ENCODE results near the gene PNPLA5.
"Not testable (repeated sequence)": the region's sequence is repeated elsewhere in the genome, so short reads cannot be mapped to it uniquely, and the experiment has no call there.

The PNPLA5 gene, protein sequence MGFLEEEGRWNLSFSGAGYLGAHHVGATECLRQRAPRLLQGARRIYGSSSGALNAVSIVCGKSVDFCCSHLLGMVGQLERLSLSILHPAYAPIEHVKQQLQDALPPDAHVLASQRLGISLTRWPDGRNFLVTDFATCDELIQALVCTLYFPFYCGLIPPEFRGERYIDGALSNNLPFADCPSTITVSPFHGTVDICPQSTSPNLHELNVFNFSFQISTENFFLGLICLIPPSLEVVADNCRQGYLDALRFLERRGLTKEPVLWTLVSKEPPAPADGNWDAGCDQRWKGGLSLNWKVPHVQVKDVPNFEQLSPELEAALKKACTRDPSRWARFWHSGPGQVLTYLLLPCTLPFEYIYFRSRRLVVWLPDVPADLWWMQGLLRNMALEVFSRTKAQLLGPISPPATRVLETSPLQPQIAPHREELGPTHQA

DNA sequence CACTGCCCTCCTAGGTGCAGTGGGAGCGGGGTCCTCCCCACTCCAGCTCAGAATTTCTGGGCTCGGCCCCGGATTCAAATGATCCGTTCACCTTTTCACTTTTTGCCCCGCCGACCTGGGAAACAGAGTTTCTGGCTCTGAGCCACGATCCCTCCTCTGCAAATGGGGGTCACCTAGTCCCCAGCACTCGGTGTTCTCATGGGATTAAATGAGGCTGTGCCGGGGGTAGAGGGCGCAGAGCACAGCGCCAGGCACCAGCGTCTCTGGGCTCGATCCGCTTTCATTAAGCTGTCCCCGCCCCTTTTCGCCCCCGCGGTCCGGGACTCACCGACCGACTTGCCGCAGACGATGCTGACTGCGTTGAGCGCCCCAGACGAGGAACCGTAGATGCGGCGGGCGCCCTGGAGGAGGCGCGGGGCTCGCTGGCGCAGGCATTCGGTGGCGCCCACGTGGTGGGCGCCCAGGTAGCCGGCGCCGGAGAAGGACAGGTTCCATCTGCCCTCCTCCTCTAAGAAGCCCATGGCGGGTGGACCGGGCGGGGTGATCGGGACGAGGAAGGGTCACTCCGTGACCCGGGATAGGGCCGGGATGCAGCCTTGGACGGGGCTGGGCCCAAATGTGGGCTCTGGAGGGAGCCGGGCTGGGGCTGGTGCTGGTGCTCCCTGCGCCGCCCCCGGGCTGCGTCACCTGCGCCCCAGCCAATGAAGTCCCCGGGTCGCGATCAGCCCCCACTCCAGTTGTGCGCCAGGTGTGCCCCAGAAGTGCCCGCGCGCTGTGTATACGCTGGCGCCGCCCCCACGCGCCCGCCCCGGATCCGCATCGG lies at the start of gene PNPLA5:
TSS of gene PNPLA5 (minus strand) at position 654 of the 823 bp plus-strand sequence. CDS start at position 521, 133 bp downstream.
- peak; percentile 33 for DNase-seq

DNA sequence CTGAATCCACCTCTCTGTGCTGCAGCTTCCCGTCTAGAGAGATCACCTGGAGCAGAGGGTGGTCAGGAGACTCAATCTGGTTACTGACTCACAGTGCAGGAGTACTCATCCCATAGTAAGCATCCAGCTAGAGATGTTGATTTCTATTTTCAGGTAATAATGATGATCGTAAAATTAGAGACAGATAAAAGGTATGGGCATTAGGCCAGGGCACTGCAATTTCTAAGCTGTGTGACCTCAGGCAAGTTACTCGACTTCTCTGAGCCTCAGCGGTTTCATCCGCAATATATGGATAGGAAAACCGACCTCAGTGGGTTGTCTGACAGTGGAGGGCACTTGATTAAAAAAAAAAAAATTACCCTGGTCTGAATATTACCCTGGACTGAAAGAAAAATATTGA lies 49.6 kb upstream of the PNPLA5 start:
- no peak for DNase-seq

DNA sequence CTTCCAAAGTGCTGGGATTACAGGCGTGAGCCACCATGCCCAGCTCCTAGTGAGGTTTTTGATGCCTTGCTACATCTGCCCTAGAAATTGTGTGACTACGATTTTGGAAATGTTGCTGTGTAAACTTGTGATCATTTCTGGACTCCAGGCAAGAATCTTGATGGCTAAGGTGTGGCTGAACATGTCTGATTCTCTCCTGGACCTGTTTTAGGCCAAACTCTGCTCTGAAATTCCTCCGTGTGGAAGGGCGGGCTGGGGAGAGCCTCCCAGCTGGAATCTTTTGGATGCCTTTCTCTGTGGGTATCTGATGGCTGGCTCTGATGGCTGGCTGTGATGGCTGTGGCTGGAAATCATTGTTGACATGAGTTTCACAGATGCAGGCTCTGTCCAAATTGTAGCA lies 40.0 kb upstream of the PNPLA5 start:
- DNase-seq, result no peak

DNA sequence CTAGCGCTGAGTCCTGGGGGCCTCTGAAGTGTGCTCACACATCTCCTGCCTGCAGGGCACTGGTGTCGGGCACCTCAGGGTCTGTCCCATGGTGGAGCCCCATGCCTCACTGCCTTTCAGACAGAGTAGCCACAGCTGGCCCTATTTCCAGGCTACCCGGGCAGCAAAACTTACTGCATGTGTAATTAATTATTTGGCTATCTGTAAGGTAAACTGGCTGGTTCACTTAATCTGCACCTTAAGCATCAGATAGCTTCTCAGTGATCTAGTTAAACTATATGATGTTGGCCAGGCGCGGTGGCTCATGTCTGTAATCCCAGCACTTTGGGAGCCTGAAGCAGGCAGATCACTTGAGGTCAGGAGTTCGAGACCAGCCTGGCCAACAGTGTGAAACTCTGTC lies 37.1 kb upstream of the PNPLA5 start:
- no peak for DNase-seq

DNA sequence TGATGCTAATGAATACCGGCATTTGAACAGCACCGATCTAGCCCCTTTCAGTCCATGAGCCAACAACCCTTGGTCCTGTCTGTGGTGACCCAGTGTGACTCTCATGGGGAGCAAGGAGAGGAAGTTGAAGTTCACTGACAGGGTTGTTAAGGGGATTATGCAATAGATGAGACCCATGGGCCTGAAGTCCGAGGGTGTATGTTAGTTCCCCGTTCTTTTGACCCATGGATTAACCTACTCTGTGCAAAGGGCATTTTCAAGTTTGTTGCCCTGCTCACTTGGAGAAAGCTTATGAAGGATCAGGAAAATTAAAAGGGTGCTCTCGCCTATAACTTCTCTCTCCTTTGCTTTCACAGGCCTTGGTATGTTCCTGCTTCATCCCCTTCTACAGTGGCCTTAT lies 36.7 kb upstream of the PNPLA5 start:
- no peak for DNase-seq

DNA sequence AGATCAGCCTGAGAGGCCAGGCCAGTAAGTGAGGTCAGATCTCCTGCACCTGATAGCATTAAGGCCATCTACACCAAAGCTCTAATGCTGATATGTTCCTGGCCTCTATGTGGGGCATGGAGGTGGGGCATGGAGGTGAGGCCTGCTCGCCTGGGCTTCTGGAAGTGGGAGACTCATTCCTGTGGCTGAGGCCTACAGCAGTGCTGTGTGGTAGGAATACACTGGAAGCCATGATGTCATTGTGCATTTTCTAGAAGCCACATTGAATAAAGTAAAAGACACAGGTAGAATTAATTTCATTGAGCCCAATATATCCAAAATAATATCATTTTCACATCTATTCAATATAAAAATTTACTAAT lies 34.5 kb upstream of the PNPLA5 start:
- no peak for DNase-seq

DNA sequence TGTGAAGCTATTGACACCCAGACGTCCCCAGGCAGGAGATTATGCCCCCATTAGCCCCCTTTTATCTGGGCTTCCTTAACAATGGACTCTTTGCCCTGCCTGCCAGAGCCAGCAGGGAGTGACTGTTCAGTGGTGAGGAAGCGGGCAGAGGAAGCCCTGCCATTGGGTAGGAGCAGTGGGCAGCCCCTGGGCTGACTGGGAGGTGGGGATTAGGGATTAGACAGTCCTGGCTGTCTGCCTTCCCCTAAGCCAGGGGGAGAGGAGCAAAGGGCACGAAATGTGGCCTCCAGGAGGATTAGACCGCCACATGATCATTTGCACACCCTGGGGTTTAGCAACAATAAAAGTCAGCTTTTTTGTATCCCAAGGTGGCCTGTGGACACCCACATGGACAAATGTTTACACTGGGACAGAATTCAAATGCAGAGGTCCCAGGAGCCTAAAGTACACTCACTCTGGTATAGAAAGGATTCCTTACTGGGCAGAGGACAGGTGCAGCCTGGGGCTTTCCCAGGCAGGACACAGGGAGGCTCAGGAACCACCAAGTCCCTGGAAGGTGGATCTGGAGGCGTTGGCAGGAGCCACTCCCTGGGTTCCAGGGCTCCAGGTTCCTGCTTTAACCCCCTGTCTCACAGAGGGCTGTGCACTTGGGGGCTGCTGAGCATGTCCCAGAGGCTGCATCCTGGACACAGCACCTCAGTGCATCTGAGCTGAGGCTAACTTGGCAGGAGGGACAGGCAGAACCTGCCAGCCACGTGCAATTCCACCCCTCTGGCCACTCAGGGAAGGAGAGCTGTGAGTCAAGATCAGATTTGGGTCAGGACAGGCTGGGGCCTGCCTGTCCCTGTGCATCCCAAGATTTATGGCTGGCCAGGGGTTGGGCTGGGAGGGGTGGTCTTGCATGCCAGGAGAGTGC lies 33.9 kb upstream of the PNPLA5 start:
- DNase-seq, result peak; percentile 95

DNA sequence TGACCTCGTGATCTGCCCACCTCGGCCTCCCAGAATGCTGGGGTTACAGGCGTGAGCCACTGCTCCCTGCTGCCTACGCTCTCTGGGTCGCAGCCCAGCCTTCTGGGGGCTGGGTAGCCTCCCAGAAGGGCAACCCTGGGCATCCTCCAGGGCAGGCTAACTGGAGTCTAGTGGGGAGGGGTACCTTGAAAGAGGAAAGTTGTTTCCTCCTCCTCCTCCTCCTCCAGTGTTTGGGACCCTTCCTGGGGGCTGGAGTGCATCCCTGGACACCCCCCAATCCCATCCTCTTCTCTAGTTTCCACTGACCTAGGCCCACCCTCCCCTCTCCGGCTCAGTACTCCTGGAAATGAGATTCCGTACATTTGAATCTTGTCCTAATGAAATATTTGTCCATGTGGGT lies 33.1 kb upstream of the PNPLA5 start:
- DNase-seq, result no peak

DNA sequence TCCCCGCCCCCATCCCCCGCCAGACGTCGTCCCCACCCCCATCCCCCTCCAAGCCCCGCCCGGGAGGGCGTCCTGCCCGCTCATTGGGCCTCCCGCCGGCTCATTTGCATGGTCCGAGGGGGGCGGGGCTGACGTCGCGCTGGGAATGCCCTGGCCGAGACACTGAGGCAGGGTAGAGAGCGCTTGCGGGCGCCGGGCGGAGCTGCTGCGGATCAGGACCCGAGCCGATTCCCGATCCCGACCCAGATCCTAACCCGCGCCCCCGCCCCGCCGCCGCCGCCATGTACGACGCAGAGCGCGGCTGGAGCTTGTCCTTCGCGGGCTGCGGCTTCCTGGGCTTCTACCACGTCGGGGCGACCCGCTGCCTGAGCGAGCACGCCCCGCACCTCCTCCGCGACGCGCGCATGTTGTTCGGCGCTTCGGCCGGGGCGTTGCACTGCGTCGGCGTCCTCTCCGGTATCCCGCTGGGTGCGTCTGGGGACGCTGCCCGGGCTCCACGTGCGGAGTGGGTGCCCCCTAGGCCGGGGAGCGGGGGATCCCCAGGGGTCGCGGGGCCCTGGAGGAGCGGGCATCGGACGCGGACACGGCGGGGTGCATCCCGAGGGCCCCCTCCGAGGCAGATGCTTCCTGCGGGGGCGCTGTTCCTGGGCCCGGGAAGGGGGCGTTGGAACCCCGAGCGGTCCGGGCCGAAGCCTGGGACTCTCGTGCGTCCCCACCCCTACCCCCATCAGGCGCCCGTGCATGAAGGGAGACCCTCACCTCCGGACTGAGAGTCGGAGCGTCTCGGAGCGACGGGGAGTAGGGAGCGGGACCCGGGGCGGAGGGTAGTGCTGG lies 32.0 kb upstream of the PNPLA5 start, which contains the start of gene PNPLA3:
TSS of gene PNPLA3 (plus strand) at position 175 of the 834 bp plus-strand sequence. CDS start at position 282, 107 bp downstream.
- DNase-seq, result peak; percentile 93

DNA sequence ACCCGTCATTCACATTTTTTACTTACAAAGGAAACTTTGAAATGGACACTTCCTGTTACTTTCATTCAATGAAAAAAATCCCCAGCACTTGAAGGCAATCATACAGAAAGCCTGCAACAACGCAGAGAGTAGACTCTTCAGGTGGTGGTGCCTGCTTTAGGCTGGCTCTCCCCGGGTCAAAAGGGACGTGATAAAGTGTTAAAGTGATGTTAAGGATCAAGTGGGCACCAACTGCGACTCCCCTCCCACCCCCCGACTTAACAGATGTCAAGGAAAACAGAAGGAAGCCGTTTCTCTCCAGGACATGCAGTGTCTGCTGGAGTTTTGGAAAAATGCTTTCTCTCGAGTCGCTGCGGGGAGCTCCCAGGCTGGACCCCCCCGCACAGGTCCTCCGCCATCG lies 31.4 kb upstream of the PNPLA5 start:
- DNase-seq, result no peak

DNA sequence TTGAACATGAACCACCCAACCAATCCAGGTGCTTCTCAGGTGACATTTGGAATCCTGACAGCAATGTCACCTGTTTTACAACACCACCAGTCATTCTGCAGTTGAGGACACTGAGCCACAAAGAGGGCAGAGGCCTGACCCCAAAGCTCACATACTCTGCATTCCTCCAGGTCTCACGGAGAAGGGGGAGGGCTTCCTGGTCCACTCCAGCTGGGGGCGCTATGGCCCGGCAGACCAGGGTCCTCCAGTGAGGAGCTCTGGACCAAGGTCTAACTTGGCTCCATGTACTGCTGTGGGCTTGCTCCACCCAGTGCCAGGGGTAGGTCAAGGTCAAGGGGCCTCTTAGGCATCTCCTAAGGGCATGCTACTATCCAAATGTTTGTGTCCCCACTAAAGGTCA lies 30.3 kb upstream of the PNPLA5 start:
- no peak for DNase-seq

DNA sequence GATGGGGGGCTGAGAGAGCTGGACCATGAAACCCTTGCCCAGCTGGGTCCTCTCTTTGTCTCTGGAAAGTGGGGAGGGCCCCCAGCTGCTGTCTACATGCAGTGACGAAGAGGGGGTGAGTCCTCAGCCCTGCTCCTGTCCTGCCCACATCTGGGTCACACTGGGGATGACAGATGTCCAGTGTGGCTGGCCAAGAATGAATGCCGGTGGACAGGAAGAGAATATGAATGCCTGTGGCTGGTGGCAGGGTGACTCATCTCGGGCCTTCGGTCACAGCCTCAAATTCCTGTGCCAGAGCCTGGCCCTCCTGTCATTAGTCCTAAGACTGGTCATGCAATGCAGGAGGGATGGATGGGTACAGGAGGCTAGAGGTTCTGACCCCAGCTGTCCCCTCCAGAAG lies 29.6 kb upstream of the PNPLA5 start:
- DNase-seq, result no peak

DNA sequence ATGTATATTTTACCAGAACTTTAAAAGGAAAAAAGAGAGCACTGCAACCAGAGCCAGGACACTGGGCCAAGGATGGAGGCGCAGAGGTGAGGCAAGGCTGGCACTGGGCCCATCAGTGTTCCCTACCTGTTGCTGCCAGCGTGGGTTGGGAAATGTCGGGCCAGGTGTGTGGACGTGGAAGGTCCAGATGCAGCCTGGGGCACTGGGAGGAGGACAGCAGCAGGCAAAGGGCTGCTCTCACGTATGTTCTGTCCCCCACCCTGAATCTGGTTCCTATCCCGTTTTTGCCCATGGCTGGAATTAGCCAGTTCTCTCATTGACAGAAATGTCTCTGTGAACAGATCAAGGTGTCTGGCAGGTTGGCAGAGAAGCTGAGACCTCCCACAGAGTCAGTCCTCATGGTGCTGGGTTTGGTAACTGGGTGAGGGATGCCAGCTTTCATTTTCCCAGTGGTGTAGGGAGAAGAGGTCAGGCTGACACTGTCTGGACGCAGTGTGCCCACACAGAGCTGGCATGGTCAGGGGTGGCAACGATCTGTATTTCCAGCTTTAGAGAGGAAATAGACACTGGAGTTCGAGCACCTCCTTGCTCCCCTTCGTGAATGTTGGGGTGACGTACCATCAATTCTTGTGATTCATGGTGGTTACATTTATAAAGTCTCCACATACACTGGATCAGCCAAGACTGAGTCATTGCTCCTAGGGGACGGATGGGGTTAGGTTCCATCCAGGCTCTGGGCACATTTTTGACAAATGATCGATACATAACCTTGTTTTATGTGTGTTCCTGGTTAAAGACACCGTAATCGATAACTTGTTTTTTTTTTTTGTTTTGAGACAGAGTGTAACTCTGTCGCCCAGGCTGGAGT lies 27.5 kb upstream of the PNPLA5 start:
- no peak for DNase-seq

DNA sequence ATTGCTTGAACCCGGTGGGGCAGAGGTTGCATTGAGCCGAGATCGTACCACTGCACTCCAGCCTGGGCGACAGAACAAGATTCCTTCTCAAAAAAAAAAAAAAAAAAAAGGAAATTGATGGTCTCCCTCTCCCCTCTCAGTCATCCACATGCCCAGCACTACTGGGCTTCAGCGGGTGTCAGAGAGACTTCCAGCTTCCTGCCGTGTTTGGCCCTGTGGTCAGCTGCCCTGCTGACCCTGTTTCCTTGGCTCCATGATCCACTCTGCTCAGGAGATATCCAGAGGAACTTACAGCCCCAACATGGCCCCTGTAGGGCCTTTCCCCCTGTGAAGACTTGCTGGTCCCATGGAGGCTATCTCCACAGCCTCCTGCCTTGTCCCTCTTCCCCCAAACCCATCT lies 25.7 kb upstream of the PNPLA5 start:
- DNase-seq, result no peak

DNA sequence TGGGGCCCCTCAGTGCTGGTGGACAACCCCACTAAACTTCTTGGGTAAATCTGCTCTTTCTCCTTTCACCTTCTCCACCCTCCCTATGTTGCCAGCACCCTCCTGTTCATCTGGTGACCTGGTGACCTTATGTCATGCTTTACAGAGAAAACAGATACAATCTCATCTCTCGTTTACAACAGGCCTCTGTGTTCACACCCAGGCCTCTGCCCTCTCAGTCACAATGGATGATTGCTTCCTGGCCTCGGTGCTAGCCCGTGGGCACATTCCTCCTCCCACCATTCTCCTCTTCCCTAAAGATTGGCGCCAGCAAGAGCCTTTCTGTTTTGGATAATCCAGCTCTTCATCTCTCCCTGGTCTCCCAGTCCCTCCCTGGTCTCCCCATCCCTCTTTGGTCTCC lies 19.5 kb upstream of the PNPLA5 start:
- DNase-seq, result no peak

DNA sequence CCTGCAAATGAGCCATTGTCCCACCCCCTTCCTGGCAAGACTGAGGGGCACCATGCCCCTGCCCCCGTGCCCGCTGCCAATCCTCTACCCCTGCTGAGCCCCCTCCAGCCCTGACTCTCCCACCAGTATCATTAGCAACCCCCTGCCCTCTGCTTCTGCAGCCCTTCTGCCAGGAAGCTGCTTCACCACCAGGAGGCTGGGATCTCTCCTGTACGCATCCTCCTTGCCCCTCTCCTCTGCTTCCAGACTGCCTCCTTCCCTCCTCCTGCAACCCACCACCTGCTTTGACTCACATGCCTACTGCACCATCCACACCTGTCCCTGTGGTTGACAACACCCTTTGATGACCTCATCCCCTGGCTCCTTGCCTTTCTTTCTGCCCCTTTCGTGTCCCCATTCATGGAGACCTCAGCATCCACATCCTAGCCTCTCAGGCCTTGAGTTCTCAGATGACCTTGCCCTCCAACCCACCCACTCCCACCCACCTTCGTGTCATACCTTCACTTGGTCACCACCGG lies 18.4 kb upstream of the PNPLA5 start:
- no peak for DNase-seq

DNA sequence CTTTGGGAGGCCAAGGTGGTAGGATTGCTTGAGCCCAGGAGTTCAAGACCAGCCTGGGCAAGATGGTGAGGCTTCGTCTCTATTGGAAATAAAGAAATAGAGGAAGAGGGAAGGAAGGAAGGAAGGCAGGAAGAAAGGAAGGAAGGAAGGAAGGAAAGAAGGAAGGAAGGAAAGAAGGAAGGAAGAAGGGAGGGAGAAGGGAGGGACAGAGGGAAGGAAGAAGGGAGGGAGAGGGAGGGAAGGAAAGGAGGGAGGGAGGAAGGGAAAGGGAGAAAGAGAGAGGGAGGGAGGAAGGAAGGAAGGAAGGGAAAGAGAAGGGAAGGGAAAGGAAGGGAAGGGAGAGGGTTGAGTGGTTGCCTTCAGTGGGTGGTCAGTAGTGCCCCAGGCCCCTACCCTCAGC lies 17.9 kb upstream of the PNPLA5 start:
- no peak for DNase-seq

DNA sequence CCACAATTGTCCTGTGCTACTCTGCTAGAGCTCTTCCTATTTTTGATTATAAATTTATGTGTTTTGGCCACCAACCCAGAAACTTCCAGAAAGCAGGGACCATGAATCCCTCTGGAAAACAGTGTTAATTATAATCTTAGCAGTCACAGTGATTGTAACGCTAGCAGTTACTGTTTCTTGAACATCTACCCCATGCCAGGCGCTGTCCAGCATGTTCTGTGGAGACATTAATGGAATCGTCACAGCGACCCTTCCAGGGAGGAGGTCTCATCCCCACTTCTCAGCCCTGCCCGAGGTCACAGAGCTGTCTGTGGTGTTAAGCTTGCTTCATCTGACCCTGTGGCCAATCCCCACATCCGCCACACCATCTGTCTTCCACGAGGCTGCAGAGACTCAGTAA lies 13.9 kb upstream of the PNPLA5 start:
- DNase-seq, result peak; percentile 69

DNA sequence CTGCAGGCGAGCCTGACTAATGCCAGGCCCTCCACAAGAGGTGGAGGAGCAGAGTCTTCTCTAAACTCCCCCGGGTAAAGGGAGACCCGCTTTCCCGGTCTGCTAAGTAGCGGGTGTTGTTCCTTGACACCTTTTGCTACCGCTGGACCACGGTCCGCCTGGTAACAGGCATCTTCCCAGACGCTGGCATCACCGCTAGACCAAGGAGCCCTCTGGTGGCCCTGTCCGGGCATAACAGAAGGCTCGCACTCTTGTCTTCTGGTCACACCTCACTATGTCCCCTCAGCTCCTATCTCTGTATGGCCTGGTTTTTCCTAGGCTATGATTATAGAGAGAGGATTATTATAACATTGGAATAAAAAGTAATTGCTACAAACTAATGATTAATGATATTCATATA lies 12.6 kb upstream of the PNPLA5 start:
- DNase-seq, result peak; percentile 10

DNA sequence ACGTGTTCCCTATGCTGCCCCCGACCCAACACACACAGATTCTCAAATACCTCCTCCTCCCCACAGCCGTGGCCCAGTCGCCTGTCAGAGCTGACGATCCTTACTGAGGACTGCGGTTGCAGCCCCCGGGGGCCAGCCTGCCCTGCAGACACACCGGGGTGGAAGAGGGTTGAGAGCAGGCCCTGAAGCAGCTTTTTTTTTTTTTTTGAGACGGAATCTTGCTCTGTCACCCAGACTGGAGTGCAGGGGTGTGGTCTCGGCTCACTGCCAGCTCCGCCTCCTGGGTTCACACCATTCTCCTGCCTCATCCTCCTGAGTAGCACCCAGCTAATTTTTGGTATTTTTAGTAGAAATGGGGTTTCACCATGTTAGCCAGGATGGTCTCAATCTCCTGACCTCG lies 11.2 kb upstream of the PNPLA5 start:
- DNase-seq, result not testable (repeated sequence)

Measured in NCI-H82 (cell line).